ENCODE results near the gene USP37.

DNA sequence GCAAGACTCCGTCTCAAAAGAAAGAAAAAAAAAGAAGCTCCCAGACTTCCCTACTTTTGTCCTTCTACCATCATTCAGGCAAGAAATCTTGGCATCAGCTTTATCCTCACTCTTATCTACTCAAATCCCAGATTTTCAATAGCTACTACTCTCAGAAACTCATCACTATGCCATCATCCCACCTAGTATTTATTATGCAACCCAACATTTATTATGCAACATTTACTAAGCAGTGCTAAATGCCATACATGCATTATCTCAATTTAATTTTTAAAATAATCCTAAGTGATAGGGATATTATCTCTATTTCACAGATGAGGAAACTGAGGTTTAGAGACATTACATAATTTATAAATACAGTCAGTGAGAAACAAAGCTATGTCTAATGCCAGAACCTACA is 4.1 kb downstream of the USP37 start:
- TF ChIP-seq EZH2 (IDR thresholded peaks at IDR 0.05; ENCODE audit: borderline replicate concordance, low read length): no peak
- TF ChIP-seq, protein P1, sequence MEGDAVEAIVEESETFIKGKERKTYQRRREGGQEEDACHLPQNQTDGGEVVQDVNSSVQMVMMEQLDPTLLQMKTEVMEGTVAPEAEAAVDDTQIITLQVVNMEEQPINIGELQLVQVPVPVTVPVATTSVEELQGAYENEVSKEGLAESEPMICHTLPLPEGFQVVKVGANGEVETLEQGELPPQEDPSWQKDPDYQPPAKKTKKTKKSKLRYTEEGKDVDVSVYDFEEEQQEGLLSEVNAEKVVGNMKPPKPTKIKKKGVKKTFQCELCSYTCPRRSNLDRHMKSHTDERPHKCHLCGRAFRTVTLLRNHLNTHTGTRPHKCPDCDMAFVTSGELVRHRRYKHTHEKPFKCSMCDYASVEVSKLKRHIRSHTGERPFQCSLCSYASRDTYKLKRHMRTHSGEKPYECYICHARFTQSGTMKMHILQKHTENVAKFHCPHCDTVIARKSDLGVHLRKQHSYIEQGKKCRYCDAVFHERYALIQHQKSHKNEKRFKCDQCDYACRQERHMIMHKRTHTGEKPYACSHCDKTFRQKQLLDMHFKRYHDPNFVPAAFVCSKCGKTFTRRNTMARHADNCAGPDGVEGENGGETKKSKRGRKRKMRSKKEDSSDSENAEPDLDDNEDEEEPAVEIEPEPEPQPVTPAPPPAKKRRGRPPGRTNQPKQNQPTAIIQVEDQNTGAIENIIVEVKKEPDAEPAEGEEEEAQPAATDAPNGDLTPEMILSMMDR (IDR thresholded peaks at IDR 0.05; ENCODE audit: low read length): no peak

Data from OCI-LY1 (cell line).